Activated gamma-delta T cell treated with Interleukin-2 at 50 U/mL for 16 hours (primary cell): ENCODE results near the gene CCNQ.

Source experiments
- DNase-seq: peaks from one replicate; pipeline ENCODE4 v3.0.0-alpha.2; 2020

Gene CCNQ

GRCh38 chrX:153572601-153573000 is 26.3 kb downstream of the CCNQ start:
- DNase-seq, result no peak

- DNase-seq, result no peak
Measured at GRCh38 chrX:153571534-153571908, 27.4 kb downstream of the CCNQ start.

- DNase-seq, result no peak
Measured at GRCh38 chrX:153569475-153569874, 29.5 kb downstream of the CCNQ start.

GRCh38 chrX:153568451-153569011 is 30.4 kb downstream of the CCNQ start:
- no peak for DNase-seq

- DNase-seq, result no peak
Measured at GRCh38 chrX:153565996-153566580, 32.9 kb downstream of the CCNQ start.

GRCh38 chrX:153564047-153564606 is 34.8 kb downstream of the CCNQ start:
- no peak for DNase-seq

- DNase-seq, result no peak
Measured at GRCh38 chrX:153562546-153562945, 36.4 kb downstream of the CCNQ start.

- no peak for DNase-seq
Measured at GRCh38 chrX:153561337-153561736, 37.6 kb downstream of the CCNQ start.

- no peak for DNase-seq
Measured at GRCh38 chrX:153560466-153560865, 38.5 kb downstream of the CCNQ start.

GRCh38 chrX:153560000-153560399 is 38.9 kb downstream of the CCNQ start:
- DNase-seq, result no peak

GRCh38 chrX:153557618-153558355 is 41.2 kb downstream of the CCNQ start:
- DNase-seq, result no peak

- no peak for DNase-seq
Measured at GRCh38 chrX:153556767-153557166, 42.2 kb downstream of the CCNQ start.

- DNase-seq, result peak; percentile 50
Measured at GRCh38 chrX:153554519-153555167, 44.3 kb downstream of the CCNQ start.

GRCh38 chrX:153551135-153551534 is 47.8 kb downstream of the CCNQ start:
- DNase-seq, result no peak

- DNase-seq, result no peak
Measured at GRCh38 chrX:153549807-153550206, 49.1 kb downstream of the CCNQ start.

GRCh38 chrX:153549231-153549630 is 49.7 kb downstream of the CCNQ start:
- no peak for DNase-seq

GRCh38 chrX:153547195-153547594 is 51.7 kb downstream of the CCNQ start:
- DNase-seq, result no peak

GRCh38 chrX:153546386-153546785 is 52.6 kb downstream of the CCNQ start:
- DNase-seq, result no peak

- DNase-seq, result no peak
Measured at GRCh38 chrX:153544727-153545126, 54.2 kb downstream of the CCNQ start.

- DNase-seq, result no peak
Measured at GRCh38 chrX:153539979-153540358, 59.0 kb downstream of the CCNQ start.

- peak; percentile 51 for DNase-seq
Measured at GRCh38 chrX:153539171-153539978, 59.6 kb downstream of the CCNQ start.

- no peak for DNase-seq
Measured at GRCh38 chrX:153538424-153538823, 60.5 kb downstream of the CCNQ start.
